CD4-positive, alpha-beta T cell treated with Interleukin-6 at 100 ng/mL for 8 hours (primary cell): ENCODE data around the gene KRTAP10-12.

Experiments
- DNase-seq: peaks from one replicate; pipeline ENCODE4 v3.0.0-alpha.2; 2020; ENCODE audit warnings: mixed read lengths, low spot score

KRTAP10-12 gene

DNA sequence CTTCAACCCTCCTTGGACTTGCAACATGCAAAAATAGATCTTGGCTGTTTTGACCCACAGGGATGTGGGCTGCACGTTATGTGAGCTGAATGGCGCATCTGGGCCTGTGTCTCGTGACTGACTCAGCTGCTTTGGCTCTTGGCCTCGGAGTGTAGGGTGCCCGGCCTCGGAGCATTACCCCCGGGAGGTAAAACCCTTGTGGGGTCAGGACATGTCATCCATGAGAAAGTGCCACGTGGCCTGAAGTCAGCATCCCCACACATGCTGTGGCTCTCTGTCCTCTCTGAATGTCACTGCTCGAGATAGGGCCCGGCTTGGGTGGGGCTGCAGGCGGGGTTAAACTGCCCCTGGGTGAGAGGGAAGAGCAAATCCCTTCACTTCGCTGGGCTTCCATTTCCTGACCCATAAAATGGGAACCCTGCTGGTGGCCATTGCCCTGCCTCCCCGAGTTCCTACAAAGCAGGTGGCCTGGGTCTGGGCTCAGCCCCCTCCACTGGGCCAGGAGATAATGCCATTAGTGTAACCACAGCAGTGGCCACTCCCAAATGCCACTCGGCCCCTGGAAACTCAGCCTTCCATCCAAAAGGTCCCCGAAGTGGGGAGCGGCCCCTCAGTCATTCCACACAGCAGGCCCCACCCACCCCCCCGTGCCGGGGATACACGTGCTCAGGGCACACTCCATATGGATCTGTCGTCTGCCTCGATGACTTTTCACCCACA, 37.2 kb downstream of the KRTAP10-12 start:
- no peak for DNase-seq

DNA sequence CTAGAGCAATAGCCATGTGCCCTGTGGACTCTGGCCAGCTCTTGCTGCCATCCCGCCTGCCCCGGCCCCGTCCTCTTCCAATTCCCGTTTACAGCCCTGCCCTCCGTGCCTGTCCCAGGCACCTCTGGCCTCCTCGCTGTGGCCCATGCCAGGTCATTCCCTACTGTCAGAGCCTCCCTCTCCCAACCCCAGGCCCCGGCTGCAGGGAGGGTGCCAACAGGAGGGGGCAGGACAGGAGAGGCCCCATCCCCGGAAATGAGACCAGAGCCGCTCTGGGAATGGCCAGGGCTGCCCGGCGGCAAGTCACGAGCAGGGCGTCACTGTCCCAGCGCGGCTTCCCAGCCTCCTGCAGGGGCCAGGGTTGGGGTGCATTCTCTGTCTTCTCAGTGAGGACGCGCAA, 37.9 kb downstream of the KRTAP10-12 start:
- no peak for DNase-seq

DNA sequence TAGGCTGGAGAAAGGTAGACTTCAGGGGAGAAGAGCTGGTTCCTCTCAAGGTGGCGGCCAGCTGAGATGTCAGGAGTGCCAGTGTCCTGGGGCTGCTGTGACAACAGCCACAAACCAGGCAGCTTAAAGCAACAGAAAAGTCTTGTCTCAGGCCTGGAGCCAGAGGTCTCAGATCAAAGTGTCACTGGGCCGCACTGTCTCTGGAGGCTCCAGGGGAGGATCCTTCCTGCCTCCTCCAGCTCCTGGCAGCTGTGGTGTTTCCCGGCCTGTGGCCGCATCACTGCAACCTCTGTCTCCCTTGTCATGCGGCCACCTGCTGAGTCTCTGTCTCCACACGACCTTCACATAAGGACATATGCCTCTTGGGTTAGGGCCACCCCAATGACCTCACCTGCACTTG, 38.8 kb downstream of the KRTAP10-12 start:
- no peak for DNase-seq

DNA sequence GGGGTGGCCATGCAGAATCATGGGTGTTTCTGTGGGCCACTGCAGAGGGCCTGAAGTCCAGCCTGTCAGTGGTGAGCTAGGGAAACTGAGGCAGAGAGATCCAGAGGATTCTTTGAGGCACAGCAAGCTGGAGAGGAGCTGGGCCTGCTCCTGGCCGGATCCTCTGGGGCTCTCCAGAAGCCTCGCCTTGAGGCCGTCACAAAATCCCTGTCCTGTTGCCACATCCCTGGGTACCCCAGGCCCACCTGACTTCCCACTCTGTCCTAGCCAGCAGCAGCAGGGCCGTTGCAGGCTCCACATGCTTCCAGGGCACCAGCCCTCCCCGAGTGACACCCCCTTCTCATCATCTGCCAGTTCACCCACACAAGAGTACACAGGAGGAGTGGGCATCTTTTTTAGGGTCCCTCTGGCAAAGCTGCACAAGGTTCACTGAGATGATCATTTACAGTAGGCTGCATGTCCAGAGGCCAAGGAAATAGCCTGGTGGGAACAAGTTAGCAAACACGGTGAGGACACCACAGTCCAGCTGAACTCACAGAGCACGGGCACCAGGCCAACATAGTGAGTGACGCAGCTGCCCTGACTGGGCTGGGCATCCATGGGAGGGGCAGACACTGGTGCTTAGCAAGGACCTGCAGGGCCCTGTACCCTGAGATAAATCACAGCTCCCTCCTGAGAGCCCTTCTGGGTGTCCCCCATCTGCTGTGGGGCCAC, 39.5 kb downstream of the KRTAP10-12 start:
- DNase-seq = no peak

DNA sequence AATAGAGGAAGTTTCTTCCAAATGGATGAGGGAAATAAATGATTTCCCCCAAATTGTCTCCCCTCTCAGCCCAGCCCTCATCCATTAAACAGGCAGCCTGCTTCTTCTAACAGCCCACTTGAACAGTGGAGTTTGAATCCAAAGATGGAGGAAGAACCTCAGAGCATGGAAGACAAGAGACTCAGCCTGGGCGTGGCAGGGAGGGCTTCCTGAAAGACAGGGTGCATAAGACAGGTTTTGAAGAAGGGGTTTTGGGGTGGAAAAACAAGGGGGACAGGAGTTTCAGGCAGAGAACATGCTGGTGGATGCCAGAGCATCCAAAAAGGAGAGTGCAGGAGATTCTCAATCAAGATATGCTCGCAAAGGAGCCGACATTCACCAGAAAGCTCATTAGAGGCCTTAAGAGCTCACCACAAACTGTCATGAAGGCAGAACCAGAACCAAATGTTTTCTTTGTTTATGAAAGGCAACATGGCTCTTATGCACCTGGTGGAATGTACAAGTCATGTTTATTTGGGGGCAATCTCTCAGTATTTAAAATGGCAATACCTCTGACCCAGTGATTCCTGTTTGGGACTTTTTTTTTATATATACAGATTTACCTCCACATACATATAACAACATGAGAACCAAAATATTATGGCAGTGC, 40.9 kb downstream of the KRTAP10-12 start:
- DNase-seq = no peak

DNA sequence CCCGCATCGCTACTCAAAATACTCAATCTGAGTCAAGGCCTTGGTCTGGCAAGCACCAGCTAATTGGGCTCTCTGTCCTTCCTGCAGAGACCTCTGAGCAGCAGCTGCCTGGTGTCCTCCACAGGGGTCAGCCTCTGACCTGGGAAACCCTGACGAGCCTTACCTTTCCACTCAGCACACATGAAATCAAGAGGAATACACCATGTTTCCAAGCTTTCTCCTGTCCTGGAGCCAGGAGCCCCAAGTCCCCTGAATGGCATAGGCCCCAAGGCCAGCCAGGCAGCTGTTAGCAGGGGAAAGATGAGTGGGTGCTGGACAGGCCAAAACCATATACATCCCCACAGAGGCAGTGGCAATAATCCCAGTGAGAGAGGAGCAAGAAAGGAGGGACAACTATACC, 41.6 kb downstream of the KRTAP10-12 start:
- no peak for DNase-seq

DNA sequence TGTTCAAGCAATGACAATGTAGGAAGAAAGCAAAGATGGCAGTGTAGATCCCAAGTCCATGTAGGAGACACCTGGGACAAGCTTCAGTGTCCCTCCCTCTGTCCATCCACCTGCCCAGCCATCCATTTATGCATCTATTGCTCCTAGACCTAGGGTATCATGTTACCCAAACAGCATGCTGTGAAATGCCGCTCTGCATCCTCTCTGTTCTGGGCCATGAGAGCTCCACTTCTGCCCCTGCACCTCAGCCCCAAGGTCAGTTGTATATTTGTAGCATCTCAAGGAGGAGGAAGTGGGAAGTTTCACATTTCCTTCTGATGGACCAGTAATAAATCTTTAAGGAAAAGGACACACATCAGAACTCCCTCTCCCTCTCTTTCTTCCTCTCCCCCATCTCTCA, 42.3 kb downstream of the KRTAP10-12 start:
- DNase-seq = no peak

DNA sequence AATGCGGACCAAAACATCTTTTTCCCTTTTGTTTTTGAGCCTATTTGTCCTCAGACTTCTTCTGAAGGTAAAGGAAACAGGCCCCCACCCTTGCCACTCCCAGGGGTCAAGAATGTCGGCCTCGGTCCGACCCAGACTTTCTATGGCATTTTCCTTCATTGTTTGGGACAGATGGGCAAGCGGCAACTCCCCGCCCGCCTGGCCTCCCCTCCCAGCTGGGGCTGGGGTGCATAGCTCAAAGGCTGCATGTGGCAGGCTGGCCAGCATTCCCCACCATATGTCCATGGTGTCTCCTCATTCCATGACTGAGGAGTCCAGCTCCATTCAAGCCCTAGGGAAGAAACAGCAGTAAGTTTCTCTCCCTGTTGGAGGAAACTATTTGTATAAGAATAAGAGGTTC, 43.8 kb downstream of the KRTAP10-12 start:
- DNase-seq = no peak

DNA sequence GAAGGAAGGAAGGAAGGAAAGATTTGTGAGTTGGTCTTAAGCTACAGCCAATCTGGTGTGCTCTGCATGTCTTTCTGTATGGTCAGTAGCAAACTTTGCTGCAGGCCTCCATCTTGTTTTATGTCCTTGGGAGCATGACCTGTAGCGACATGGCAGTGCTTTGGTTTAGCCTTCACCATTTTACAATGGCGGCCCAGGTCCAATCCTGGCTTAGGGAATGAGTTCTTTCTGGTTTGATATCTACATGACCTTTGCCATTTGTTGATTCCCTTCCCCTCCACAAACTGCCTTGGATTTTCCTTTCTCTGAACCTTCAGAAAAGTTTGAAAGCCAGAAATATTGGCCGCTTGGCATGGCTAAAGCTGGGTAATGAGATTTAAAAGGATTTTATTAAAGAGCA, 44.9 kb downstream of the KRTAP10-12 start:
- no peak for DNase-seq

DNA sequence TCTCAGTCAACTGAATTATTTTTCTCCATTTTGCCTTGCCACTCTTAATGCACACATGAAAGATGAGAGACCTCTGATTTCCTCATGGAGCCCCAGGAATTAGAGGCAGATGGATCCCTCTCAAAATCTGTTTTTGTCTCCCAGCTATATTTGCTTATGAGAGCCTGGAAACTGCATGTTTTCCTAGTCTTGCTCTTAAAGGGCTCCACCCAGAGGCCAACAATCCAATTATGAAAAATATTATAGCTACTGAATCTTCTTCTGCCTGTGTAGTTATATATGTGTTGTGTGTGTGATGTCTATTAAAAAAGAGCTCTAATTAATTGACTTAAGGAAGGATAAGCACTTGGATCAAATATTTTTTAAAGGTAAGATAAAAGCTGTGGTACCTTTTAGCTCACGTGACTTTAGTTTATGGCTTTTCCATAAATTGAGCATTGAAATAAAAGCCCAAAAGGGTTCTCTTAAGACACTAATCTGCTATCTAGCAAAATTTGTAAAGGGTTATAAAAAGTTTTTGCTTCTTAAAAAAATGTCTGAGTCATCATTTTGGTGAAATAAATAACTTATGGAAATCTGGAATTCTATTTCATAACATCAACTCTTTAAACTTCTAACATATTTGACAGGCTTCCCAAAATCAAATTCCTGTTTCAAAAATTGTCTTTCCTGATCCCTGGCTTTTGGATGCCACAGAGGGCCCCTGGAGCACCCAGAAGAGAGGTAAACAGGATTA, 45.6 kb downstream of the KRTAP10-12 start:
- peak; percentile 27 for DNase-seq
